Activated CD4-positive, alpha-beta T cell treated with anti-CD3 and anti-CD28 coated beads, Interleukin-2, amount 50 U/mL, for 24 hours (primary cell): ENCODE data around the gene ITFG2.

ENCODE experiments used
- DNase-seq, 2 donors: peaks; one replicate each; pipeline ENCODE4 v3.0.0-alpha.2; 2020; ENCODE audit warnings: low read depth in 1 of 2, low spot score in 1 of 2

ITFG2 gene

DNA sequence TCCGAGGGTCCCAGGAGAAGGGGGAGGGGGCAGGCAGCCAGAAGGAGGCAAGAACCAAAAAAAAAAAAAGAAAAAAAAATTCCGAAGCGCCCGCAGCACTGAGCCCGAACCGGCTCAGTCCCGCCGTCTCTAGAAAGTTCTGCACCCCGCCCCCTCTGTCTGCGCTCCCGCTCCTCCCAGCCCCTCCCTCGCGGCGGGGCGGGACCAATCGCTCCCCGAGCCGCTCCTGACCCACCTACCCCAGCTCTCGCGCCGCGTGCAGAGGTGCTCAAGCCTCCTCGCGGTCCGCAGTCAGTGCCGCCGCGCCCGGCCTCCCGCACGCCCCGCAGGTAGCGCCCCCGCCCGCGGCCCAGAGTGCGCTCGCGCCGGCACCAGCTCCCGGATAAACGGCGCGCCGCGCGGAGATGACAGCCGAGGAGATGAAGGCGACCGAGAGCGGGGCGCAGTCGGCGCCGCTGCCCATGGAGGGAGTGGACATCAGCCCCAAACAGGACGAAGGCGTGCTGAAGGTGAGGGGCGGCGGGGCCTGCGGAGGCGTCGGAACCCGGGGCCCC, 17.7 kb upstream of the ITFG2 start, which contains the start of gene FKBP4:
Gene FKBP4, plus strand, starts transcription at position 235 of the 554 bp plus-strand sequence. Its CDS starts 170 bp downstream, at position 405.
- peak; percentile 77 to 79 for DNase-seq

DNA sequence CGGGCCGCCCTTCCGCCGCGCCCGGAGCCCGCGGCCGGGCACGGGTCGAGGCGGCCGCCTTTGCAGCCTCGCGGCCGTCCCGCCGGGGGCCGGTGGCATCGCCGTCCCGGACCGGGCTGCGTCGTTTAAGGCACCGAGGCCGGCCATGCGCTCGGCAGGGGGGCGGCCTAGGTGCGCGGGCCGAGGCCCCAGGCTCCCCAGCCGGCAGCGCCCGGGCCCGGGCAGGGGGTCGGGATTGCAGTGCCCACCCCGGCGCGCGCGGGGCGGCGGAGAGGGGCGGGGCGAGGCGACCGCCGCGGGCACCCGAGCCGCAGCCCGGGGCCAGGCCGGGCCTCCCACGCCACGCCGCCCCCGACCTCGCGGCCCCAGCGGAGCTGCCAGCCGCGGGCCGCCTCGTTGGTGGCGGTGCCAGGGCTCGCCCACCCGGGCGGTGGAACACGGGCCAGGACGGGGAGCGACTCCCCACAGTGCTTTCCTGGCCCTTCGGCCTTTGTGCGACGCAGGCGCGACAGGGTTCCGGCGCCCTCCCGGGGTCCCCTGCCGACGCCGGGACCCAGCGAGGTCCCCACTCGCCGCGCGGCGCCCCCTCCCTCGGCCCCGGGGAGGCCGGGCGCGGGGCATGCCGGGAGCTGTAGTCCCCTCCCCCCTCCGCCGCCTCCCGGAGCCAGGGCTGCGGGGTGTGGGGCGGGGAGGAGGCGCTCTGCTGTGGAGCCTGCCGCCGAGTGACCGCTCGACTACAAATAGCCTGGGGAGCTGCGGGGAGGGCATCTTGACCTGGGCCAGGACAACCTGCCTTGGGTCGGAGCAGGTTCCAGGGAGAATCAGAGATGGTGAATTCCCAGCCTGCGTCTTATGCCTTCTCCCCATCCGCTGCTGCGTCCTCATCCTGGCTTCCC, 16.9 kb upstream of the ITFG2 start:
- peak; percentile 46 to 54 for DNase-seq

DNA sequence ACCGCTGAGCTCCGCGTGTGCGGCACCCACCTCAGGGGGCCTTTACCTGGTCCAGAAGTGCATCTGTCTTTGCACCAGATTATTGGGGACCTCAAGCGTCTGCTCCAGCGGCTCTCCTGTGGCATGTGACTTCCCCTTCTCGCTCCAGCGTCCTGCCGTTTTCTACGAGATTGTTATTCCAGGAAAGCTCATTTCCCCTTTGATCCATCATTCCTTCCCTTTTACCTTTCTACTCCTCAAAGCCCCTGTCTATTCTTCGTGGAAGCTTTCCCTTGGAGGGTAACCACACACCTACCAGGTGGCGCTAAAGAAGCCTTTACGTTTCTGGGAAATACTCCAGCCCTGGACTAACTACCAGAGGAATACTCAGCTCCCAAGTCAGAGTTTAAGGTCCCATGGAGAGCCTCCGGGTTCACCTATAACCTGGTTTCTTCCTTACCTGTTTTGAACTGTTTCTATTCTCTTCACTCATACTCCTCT, 16.2 kb upstream of the ITFG2 start:
- no peak for DNase-seq

DNA sequence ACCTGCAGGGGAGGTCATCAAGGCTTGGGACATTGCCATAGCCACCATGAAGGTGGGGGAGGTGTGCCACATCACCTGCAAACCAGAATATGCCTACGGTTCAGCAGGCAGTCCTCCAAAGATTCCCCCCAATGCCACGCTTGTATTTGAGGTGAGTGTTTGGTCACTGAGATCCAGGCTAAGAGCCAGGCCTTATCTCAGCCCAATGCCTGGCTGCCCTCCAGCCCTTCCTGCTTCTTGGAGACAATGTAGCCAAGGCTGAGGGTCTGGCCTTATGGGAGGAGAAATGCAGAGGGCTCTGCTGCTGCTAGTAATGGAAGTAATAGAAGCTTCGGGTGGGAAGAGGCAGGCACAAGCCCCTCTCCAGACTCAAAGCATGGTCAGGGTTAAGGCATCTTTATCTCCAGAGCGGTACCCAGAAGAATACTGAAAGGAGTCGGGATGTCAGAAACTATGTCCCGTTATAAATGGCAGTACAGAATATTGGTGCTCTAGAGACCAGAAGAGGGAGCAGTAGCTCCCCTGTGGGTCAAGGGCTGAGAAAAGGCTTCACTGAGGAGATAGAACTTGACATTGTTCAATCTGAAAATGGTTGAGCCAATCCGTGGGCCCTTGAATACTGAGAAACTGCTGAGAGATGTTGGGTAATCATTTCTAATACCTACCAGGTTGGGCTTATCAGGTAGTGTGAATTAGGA, 14.6 kb upstream of the ITFG2 start:
- DNase-seq, result no peak

DNA sequence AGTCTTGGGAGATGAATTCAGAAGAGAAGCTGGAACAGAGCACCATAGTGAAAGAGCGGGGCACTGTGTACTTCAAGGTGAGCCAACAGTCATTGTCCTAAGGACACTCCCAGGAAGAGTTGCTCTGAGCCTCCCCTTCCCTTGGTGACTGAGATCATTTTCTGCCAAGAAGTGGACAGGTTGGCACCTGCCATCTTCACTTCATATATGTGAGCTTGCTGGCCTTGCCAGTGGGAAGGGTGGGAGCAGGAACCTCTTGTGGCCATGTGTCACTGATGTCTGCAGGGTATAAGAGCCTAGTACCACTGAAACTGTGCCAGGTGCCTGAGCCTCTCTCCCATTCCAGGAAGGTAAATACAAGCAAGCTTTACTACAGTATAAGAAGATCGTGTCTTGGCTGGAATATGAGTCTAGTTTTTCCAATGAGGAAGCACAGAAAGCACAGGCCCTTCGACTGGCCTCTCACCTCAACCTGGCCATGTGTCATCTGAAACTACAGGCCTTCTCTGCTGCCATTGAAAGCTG, 12.4 kb upstream of the ITFG2 start:
- DNase-seq, result no peak

DNA sequence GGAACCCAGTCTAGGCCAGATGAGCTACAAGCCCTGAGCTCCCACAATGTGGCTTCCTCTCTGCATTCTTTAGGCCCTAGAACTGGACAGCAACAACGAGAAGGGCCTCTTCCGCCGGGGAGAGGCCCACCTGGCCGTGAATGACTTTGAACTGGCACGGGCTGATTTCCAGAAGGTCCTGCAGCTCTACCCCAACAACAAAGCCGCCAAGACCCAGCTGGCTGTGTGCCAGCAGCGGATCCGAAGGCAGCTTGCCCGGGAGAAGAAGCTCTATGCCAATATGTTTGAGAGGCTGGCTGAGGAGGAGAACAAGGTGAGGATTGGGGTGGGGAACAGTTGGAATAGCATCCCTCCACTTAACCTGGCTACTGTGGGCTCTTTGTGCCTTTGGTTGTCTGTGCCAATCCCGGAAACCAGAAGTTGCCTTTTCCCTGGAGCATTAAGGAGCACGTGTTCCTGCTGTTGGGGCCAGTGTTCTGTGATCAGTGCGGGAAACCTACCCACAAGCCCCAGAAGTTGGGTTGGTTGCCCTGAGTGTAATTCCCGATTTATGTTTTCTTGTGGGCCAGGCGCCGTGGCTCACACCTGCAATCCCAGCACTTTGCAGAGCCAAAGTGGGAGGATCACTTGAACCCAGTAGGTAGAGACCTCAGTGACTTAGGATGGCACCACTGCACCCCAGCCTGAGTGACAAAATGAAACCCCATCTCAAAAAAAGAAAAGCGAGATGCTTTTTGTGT, 11.3 kb upstream of the ITFG2 start:
- no peak for DNase-seq

DNA sequence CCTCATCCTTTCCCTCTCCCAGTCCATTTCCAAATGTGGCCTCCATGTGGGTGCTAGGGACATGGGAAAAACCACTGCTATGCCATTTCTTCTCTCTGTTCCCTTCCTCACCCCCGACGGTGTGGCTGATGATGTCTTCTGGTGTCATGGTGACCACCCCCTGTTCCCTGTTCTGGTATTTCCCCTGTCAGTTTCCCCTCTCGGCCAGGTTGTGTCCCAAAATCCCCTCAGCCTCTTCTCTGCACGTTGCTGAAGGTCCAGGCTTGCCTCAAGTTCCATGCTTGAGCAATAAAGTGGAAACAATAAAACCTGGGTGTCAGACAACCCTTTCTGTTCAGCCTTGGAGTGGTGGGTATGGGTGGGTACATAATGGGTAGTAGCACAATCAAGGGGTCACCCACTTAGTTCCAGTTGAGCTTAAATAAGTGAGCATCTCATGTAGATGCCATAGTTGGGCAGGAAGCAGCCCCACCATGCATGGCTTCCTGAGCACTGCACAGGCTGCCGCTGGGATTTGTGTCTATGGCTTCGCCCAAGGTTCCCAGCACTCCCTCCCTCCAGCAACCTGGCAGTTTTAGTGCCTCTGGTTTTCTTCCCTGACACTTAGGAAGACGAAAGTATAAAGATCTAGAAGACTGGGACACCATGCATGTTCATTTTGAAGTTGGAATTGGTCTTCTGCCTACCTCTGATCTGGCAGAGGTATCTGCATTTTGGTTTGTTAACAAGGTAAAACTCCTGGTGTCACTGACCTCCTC, 8.7 kb upstream of the ITFG2 start:
- DNase-seq, result no peak

DNA sequence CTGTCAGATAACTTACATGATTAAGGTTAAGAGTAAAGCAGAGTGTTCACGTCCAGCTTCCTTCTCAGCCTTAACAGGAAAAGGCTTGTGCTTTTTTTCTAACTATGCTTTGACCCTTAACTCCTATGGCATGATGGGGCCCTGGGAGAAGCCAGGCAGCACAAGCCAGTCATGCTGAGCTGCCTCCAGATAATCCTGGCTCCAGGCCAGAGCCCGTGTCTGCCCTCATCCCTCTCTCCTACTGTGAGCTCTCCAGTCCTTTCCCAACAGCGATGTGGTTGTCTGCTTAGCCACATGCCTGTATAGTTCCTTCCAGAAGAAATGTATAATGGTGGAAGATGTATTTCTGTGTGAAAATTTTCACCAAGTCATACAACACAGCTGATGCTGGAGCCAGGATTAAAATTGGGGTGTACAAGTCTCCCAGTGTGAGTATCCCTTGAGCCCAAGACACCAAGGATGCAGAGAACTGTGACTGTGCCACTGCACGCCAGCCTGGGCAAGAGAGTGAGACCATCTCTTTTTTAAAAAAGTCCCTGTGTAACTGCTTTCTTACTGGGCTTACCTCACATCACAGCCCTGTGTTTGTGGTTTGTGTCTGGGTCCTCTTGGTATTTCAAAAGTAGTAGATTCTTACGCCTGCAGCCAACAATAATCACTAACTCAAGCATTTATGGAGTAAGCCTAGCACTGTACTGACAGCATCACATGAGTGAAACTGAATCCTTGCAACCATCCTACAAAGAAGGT, 7.9 kb upstream of the ITFG2 start:
- no peak for DNase-seq

DNA sequence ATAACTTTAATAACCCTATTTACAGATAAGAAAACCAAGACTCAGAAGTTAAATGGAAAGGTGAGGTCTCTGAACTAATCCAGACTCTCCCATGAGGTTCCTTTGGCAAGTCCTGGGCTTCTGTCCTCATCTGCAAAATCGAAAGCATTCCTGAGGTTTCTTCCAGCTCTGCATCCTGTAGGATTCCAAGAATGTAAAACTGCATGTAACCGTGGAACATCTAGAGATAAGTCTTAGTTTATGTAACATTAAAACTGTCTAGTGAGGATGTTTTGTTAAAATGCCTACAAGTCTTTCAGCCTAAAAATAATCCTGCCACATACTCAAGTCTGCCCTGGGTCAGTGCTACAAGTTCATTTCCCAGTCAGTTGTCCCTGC, 7.3 kb upstream of the ITFG2 start:
- no peak for DNase-seq

DNA sequence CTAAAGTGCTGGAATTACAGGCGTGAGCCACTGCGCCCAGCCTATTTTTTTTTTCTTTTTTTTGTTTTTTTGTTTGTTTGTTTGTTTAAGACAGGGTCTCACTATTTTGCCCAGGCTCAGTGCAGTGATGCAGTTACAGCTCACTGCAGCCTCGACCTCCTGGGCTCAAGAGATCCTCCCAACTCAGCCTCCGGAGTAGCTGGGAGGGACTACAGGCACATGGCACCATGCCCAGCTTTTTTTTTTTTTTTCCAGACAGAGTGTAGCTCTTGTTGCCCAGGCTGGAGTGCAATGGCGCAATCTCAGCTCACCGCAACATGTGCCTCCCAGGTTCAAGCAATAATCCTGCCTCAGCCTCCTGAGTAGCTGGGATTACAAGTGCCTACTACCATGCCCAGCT, 5.8 kb upstream of the ITFG2 start:
- DNase-seq, result no peak

DNA sequence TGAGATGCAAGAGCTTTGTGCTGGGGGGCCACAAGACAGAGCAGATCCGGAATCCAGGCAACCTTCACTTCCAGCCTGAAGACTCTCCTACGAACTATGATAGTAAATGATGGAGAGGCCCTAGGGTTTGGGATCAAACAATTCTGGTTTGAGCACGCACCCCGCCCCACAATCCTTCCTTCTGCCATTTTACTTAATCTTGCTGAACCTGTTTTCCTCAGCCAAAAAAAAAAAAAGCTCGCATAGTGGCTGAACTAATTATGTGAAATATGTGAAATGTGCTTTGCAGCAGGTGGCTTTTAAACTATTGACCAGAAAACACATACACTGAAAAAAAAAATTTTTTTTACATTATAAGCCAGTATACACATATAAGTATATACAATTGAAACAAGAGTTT, 667 bp upstream of the ITFG2 start:
- DNase-seq, result no peak

DNA sequence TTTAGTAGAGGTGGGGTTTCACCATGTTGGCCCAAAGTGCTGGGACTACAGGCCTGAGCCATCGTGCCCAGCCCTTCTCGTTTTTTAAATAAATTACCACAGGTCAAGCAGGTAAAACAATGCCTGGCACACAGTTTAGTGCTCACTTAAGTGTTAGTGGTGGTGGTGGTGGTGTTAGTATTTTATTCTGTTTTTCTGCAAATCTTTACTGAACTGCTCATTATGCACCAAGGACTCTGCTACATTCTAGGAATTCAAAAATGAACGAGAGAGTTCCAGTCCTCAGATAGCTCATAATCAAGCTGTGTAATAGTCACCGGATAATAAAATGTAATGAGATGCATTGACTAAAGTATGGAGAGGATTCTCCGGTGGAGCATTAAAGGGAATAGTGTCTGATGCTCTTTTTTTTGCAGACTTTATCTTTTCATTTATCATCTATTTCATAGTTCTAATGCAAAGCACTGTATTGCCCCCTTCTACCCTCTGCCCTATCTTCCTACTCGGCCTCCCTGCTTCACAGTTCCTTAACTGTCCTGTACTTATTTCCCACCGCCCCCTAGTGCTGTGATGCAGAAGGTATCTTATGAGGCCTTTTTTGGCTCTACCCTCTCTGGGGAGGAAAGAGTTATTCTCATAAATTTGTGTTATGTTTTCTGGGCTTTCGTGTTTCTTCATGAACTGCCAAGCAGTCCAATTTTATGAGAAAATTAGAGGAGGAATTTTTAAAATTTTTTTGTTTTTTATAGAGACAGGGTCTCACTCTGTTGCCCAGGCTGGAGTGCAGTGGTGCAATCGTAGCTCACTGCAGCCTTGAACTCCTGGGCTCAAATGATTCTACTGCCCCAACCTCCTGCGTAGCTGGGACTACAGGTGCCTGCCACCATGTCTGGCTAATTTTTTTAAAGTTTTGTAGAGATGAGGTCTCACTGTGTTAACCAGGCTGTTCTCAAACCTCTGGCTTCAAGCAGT, 1.0 kb downstream of the ITFG2 start:
- peak in 1 of 2 donors; percentile 49 for DNase-seq

DNA sequence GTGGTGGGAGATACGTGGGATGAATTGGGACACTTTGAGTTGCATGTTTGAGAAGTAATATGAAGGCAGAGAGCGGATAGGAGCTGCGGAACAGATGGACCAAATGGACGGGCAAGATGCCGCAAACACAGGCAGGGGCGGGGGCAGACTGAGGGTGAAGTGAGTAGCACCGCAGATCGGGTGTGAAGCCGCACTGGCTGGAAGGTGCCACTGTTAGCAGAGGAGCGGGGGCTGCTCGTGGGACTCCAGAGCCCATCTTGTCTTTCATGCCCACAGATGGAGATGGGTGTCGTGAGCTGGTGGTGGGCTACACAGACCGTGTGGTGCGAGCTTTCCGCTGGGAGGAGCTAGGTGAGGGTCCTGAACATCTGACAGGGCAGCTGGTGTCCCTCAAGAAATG, 7.3 kb downstream of the ITFG2 start:
- DNase-seq, result no peak

DNA sequence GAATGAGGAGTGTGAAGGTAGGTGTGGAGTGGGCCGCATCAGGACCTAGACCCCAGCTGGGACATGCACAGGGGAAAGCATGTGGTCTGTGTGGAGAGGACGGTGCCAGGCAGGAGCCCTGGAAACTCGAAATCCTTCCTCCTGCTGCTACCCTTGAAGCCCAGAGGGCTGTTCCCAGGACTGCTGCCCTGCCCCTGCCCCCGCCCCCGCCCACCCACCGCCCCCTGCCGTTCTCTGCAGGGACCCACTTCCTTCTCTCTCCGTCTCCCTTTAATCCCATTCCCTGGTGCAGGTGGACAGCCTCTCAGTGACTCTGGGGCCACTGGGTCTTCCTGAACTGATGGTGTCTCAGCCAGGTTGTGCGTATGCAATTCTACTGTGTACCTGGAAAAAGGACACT, 8.0 kb downstream of the ITFG2 start:
- no peak for DNase-seq

DNA sequence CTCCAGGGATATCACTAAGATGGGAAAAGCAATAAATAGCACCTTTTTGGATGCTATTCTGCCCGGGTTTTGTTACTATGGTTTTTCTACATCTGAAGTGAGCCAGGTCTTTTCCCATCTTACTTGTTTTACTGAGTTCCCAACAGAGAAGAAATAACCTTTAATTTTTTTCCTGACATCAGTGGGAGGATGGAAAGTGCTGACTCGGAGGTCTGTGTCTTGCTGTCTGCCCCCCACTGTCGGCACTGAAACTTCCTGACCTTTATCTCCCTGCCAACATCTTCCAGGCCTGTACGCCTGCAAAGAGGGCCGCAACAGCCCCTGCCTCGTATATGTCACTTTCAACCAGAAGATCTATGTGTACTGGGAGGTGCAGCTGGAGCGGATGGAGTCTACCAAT, 11.0 kb downstream of the ITFG2 start:
- no peak for DNase-seq

DNA sequence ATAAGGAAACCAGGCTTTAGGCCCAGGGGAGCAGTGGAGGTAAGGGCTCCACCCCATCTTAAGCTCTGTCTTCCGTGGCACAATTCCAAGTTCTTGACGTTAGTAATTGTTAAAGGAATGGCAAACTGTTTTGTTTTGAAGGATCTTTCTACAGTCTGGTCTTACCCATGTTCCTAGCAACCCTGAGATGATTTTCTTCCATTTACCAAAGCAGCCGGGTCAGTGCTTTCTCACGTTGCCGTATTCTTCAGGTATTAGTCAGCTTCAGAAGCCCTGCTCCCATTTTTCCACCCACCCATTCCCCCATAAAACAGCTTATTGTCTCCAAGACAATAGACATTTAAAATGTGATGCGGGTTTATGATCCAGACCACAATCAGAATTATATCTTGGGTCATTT, 12.1 kb downstream of the ITFG2 start:
- DNase-seq, result no peak

DNA sequence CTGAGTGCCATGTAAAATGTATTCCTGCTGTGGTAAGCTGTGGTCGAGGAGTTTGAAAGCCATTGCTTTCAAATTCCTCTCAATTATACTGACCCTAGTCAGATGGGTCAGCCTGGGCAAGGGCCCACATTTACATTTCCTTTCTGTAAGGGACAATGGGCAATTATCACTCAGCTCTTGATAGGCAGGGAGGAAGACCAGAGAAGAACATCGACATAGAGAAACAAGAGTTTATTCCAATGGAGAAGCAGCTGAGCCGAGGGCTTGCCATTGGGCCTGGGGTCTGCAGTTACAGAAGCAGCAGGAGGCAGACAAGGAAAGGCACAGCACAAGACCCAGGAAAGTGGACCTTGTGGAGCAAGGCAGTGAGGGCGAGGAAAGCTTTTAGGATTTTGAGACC, 12.7 kb downstream of the ITFG2 start:
- no peak for DNase-seq

DNA sequence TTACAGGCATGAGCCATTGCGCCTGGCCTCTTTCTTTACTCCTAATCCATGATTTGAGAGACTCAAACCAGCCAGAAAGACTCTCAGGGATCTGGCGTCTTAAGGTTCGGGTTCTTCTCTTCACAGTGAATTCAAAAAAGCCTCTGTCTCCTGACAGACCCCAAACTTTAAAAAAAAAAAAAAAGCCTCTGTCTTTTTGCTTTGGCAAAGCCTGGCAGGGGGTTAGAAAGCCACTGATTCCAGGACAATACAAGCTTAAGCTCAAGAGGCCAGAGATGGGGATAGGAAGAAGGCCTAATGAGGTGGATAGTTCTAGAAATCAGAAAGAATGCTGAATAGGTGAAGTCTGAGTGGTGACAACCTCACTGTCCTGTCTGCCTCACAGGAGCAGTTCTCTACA, 13.6 kb downstream of the ITFG2 start:
- DNase-seq, result no peak
